Smooth muscle cell (in vitro differentiated cells): Measurements from ENCODE around the gene TMC8. TPM values are rescaled to one million over a fixed set of nuclear protein-coding genes. Genes with fewer than 3 reads are reported as not detected.

Source experiments
- DNase-seq: peaks from one replicate; lab custom pipeline; 2025; ENCODE audit not compliant: unreplicated experiment; lab: John Stamatoyannopoulos, UW
- H2AFZ ChIP-seq: fragments of 200-600 bp; sonication (generic); 2 replicates; pipeline ENCODE4 v1.6.0; 2016; ENCODE audit warnings: antibody characterized with exemption, low read depth, mild to moderate bottlenecking
- H3F3A ChIP-seq: fragments of 200-600 bp; sonication (generic); 2 replicates; pipeline ENCODE4 v1.6.0; 2017; ENCODE audit warnings: antibody characterized with exemption, low read depth
- H3K27ac ChIP-seq: fragments of 200-600 bp; sonication (generic); 2 replicates; pipeline ENCODE4 v1.5.1; 2016; ENCODE audit warnings: low read depth, mild to moderate bottlenecking
- H3K27me3 ChIP-seq: fragments of 200-600 bp; sonication (generic); 2 replicates; pipeline ENCODE4 v1.6.1; 2016; ENCODE audit warnings: low read depth, mild to moderate bottlenecking
- H3K36me3 ChIP-seq: fragments of 200-600 bp; sonication (generic); 2 replicates; pipeline ENCODE4 v1.5.1; 2016; ENCODE audit warnings: low read depth
- H3K4me1 ChIP-seq: fragments of 200-600 bp; sonication (generic); 2 replicates; pipeline ENCODE4 v1.5.1; 2016; ENCODE audit warnings: low read depth
- H3K4me2 ChIP-seq: fragments of 200-600 bp; sonication (generic); 2 replicates; pipeline ENCODE4 v1.6.0; 2016; ENCODE audit warnings: mild to moderate bottlenecking
- H3K4me3 ChIP-seq: fragments of 200-600 bp; sonication (generic); 2 replicates; pipeline ENCODE4 v1.5.1; 2016; ENCODE audit warnings: mild to moderate bottlenecking
- H3K79me2 ChIP-seq: fragments of 200-600 bp; sonication (generic); 2 replicates; pipeline ENCODE4 v1.6.0; 2016; ENCODE audit warnings: low read depth, mild to moderate bottlenecking
- H3K9ac ChIP-seq: fragments of 200-600 bp; sonication (generic); 2 replicates; pipeline ENCODE4 v1.6.0; 2016; ENCODE audit warnings: low read depth
- H3K9me3 ChIP-seq: fragments of 200-600 bp; sonication (generic); replicated peaks from 2 replicates; pipeline ENCODE4 v1.5.1; 2016; ENCODE audit warnings: low read depth
- H4K20me1 ChIP-seq: fragments of 200-600 bp; sonication (generic); 2 replicates; pipeline ENCODE4 v1.6.0; 2016; ENCODE audit warnings: low read depth
- WGBS: methylation state at CpG from one replicate; pipeline ENCODE4 v1.1.7; 2016; ENCODE audit warnings: low lambda C conversion rate; 5-methylcytosine and 5-hydroxymethylcytosine counted together
- polyA plus RNA-seq: library from polyadenylated mRNA; unstranded; fragments of >200 nt; fragmentation: Nextera tagmentation; extraction: Ambion mirVana; gene quantifications from 2 replicates; pipeline ENCODE4 v1.2.1, GENCODE V29; 2016
- total RNA-seq: library from RNA; depleted of rRNA; stranded (reverse); fragments of >200 nt; gene quantifications from 2 replicates; pipeline ENCODE4 v1.2.3, GENCODE V29; 2014
- TF ChIP-seq, protein P1 (sequence below): fragments of 200-600 bp; sonication (generic); IDR thresholded peaks from 2 replicates; pipeline ENCODE4 v1.5.1; 2017; ENCODE audit warnings: borderline replicate concordance, mild to moderate bottlenecking, antibody characterized with exemption; ENCODE audit not compliant: insufficient read depth, poor library complexity, severe bottlenecking

Gene TMC8
- total and polyA plus RNA-seq, 2 experiments from 2014 or later, result 0.27 to 0.38 TPM

DNA sequence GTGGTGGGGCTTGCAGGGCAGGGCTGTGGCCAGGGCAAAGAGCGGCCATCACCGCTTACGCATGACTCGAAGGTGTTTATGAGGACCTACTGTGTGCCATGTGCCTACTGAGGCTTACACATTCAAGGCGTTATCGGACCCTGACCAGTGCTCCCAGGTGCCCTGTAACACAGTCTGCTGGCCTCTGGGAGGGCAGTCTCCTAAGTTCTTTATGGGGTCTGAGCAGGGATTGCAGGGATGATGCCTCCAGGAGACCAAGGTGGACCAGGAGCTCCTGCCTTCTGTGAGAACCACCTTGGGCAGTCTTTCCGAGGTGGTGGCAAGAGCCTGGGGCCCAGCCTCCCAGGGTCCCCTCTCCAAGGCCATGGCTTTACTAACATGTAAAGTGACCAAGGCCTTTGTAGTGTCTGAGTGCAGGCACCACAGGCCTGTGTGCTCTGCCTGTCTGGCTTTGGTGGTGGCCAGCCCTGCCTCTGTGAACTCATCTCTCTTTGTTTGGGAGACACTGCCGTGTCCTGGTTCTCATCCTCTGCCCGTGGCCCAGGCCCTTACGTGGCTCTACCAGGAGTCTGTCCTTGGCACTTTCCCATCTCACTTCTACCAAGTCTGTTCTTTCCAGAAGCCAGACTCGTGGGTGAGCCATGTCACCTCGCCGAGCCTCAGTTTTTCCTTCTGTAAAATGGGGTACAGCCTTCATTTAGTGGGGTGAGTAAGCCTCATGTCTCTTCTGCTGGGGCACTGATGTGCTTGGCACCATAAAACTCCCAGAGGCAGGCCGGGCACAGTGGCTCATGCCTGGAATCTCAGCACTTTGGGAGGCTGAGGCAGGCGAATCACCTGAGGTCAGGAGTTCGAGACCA is 34.4 kb downstream of the TMC8 start:
- 95% methylated on average over 16 of the region's 16 CpGs for WGBS
- Histone ChIP-seq H3K27ac (no peak overlapping the region), H2AFZ (no peak overlapping the region), H3K9ac (no peak overlapping the region), H3K79me2 (no peaks in the 10 kb centered on the region), H3K36me3 (no peaks in the 10 kb centered on the region), H3K4me2 (no peak overlapping the region), H3K4me1 (no peaks in the 10 kb centered on the region), H3F3A (no peaks in the 10 kb centered on the region), H3K4me3 (no peak overlapping the region), H3K27me3 (no peaks in the 10 kb centered on the region), H4K20me1 (peaks cover 10% of the 10 kb centered on the region), H3K9me3 (no peaks in the 10 kb centered on the region)
- TF ChIP-seq, protein P1, sequence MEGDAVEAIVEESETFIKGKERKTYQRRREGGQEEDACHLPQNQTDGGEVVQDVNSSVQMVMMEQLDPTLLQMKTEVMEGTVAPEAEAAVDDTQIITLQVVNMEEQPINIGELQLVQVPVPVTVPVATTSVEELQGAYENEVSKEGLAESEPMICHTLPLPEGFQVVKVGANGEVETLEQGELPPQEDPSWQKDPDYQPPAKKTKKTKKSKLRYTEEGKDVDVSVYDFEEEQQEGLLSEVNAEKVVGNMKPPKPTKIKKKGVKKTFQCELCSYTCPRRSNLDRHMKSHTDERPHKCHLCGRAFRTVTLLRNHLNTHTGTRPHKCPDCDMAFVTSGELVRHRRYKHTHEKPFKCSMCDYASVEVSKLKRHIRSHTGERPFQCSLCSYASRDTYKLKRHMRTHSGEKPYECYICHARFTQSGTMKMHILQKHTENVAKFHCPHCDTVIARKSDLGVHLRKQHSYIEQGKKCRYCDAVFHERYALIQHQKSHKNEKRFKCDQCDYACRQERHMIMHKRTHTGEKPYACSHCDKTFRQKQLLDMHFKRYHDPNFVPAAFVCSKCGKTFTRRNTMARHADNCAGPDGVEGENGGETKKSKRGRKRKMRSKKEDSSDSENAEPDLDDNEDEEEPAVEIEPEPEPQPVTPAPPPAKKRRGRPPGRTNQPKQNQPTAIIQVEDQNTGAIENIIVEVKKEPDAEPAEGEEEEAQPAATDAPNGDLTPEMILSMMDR, result no peak
- no peak for DNase-seq

DNA sequence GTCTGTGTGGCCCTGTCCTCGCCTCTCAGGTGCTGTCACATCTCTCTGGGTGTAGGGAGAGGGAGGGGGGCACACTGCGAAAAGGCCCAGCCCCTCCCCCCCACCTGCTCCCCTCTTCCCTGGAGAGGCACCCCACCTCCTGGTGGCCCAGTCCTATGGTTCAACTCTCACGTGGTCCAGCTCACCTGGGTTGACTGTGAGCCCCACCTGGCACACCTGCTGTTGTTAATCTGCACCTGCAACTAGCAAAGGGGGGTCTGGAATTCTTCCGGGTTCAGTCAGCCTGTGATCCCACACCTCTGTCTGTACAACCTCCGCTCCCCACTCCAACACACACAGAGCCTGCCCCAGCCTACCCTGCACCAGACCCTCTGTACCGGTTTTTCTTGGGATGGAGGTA is 35.8 kb downstream of the TMC8 start:
- H3F3A ChIP-seq, result no peaks in the 10 kb centered on the region
- H3K4me2 ChIP-seq, result no peak overlapping the region
- DNase-seq, result no peak
- no peak overlapping the region for H3K9ac ChIP-seq
- peaks cover 18% of the 10 kb centered on the region for H4K20me1 ChIP-seq
- no peak overlapping the region for H3K27ac ChIP-seq
- H3K9me3 ChIP-seq, result no peaks in the 10 kb centered on the region
- H2AFZ ChIP-seq, result no peak overlapping the region
- no peaks in the 10 kb centered on the region for H3K36me3 ChIP-seq
- H3K27me3 ChIP-seq, result no peaks in the 10 kb centered on the region
- WGBS, result 74% methylated on average over 5 of the region's 6 CpGs
- H3K4me3 ChIP-seq, result no peak overlapping the region
- no peaks in the 10 kb centered on the region for H3K4me1 ChIP-seq
- TF ChIP-seq, protein P1, result no peak
- no peaks in the 10 kb centered on the region for H3K79me2 ChIP-seq

DNA sequence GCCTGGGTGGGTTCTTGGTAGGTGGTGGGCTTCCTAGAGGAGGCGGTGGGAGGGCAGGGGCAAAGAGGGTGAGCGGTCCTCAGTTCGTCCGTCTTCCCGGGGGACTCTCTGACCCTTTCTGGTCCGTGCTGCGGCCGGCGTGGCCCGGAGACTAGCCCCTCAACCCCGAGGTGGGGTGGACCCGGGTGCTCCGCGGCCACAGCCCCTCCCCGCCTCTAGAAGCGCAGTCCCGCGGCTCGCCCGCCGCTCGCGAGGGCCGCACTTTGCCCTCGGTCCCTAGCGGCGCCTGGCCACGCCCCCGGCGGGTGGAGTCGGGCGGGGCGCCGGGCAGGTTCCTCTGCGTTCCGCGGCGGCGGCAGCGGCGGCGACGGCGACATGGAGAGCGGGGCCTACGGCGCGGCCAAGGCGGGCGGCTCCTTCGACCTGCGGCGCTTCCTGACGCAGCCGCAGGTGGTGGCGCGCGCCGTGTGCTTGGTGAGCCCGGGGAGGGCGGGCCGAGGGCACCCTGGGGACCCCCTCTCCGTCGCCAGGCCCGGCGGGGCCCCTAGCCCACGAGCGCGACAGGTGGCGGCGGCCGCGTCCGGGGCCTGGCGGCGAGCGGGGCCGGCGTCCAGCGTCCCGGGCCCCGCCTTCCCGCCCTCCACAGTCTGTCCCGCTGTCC is 37.8 kb downstream of the TMC8 start, which contains the start of gene SYNGR2:
Gene SYNGR2 (plus strand): TSS at position 340 of the 661 bp plus-strand sequence. CDS start 36 bp downstream, at position 376.
- H4K20me1 ChIP-seq, result peaks cover 18% of the 10 kb centered on the region
- under 1% methylated on average over 57 of the region's 84 CpGs for WGBS
- H3K27ac ChIP-seq, result no peak within 1 kb of the TSS
- no peaks in the 10 kb centered on the region for H3K9me3 ChIP-seq
- H3K4me3 ChIP-seq, result peak within 1 kb of the TSS; percentile 69
- H3K4me2 ChIP-seq, result peak within 1 kb of the TSS; percentile 92
- peak within 1 kb of the TSS; percentile 79 for H2AFZ ChIP-seq
- H3K4me1 ChIP-seq, result no peaks in the 10 kb centered on the region
- no peaks in the 10 kb centered on the region for H3K27me3 ChIP-seq
- TF ChIP-seq, protein P1, result no peak
- no peaks in the 10 kb centered on the region for H3K36me3 ChIP-seq
- DNase-seq, result no peak
- peak within 1 kb of the TSS; percentile 39 for H3K9ac ChIP-seq
- H3K79me2 ChIP-seq, result no peaks in the 10 kb centered on the region
- no peaks in the 10 kb centered on the region for H3F3A ChIP-seq
